Measurements from ENCODE around the gene KRTAP12-4.
"Not testable (repeated sequence)": the region's sequence is repeated elsewhere in the genome, so short reads cannot be mapped to it uniquely, and the experiment has no call there.

KRTAP12-4 gene

GRCh38 chr21:44677881-44678280 is 23.4 kb upstream of the KRTAP12-4 start:
- H3K4me3 ChIP-seq (replicated peaks; ENCODE audit: low read depth, low read length), result no peak overlapping the region
- TF ChIP-seq, protein P1, sequence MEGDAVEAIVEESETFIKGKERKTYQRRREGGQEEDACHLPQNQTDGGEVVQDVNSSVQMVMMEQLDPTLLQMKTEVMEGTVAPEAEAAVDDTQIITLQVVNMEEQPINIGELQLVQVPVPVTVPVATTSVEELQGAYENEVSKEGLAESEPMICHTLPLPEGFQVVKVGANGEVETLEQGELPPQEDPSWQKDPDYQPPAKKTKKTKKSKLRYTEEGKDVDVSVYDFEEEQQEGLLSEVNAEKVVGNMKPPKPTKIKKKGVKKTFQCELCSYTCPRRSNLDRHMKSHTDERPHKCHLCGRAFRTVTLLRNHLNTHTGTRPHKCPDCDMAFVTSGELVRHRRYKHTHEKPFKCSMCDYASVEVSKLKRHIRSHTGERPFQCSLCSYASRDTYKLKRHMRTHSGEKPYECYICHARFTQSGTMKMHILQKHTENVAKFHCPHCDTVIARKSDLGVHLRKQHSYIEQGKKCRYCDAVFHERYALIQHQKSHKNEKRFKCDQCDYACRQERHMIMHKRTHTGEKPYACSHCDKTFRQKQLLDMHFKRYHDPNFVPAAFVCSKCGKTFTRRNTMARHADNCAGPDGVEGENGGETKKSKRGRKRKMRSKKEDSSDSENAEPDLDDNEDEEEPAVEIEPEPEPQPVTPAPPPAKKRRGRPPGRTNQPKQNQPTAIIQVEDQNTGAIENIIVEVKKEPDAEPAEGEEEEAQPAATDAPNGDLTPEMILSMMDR (IDR thresholded peaks at IDR 0.05; ENCODE audit: low read depth, low read length, missing control alignments), result no peak
- DNase-seq (ENCODE audit: extremely low read depth, low read depth), result no peak

- TF ChIP-seq, protein P1 (IDR thresholded peaks at IDR 0.05; ENCODE audit: low read depth, low read length, missing control alignments), result no peak
- no peak overlapping the region for H3K4me3 ChIP-seq (replicated peaks; ENCODE audit: low read depth, low read length)
- no peak for DNase-seq (ENCODE audit: extremely low read depth, low read depth)
Measured at GRCh38 chr21:44671911-44672310, 17.5 kb upstream of the KRTAP12-4 start.

DNA sequence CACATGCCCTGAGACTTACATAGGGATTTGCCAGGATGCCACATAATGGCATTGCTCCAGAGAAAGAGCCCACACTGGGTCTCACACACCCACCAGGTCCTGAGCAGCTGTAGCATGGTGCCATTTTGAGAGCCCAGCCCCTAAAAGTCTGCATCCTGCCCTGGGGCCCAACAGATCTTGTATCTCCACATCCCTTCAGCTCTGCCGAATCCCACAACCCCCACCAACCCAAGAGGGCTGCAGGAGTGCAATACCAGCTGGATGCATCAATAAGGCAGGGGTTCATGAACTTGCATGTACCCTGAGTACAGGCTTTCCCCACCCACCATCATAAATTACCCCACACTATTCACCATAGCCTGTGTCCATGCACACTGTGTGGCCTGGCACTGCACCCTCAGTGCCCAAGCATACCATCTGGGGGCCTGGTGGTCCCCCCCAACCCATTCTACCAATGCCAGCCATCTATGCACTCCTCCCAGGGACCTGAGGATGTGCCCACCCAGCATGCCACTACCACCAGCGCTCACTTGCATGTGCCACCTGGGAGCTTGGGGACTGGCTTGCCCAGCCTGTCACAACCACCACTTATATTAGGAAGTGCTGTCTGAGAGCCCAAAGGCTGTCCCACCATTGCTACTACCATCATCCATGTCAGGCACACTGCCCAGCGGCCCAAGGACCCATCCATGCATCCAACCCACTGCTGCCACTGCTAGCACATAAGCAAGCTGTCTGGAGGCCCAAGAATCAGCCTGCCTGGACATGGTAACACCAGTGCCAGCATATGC is 16.4 kb upstream of the KRTAP12-4 start:
- no peak for DNase-seq (ENCODE audit: extremely low read depth, low read depth)
- H3K4me3 ChIP-seq (replicated peaks; ENCODE audit: low read depth, low read length), result no peak overlapping the region
- TF ChIP-seq, protein P1 (IDR thresholded peaks at IDR 0.05; ENCODE audit: low read depth, low read length, missing control alignments), result no peak

DNA sequence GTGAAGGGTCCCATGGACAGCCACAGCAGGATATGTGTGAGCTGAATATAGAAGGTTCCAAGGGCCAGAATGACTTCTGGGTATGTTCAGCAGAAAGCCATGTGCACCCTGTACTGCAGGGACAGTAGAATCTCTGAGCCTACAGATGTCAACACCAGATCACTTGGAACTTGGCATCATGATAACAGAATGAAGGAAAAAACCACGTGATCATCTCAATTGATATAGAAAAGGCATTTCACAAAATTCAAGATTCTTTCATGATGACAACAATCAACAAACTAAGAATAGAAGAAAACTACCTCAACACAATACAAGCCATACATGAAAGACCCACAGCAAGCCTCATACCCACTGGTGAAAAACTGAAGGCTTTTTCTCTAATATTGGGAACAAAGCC is 13.2 kb upstream of the KRTAP12-4 start:
- no peak for DNase-seq (ENCODE audit: extremely low read depth, low read depth)
- no peak overlapping the region for H3K4me3 ChIP-seq (replicated peaks; ENCODE audit: low read depth, low read length)
- TF ChIP-seq, protein P1 (IDR thresholded peaks at IDR 0.05; ENCODE audit: low read depth, low read length, missing control alignments), result no peak

GRCh38 chr21:44666401-44667320 is 12.2 kb upstream of the KRTAP12-4 start, which contains the start of gene KRTAP12-2:
Gene KRTAP12-2 (minus strand): TSS chr21:44666927. CDS start chr21:44666886, 41 bp downstream.
- H3K4me3 ChIP-seq (replicated peaks; ENCODE audit: low read depth, low read length), result no peak within 1 kb of the TSS
- DNase-seq (ENCODE audit: extremely low read depth, low read depth), result no peak
- TF ChIP-seq, protein P1 (IDR thresholded peaks at IDR 0.05; ENCODE audit: low read depth, low read length, missing control alignments), result no peak

DNA sequence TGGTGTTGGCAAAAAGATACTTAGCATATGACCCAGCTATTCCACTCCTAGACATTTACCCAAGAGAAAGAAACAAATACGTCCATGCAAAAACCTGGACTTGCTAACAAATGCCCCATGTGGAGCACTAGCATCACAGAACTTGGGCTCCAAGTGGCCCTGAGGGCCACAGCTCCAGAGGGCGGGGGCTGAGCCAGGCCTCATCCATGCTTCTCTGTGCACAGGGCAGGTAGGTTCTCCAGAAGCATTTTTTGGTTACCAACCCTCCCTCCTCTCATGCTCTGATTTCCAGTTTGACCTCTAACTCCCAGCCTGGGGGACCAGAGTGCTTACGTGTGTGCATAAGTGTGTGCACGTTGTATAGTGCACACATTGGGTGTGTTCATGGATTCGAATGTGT is 10.2 kb upstream of the KRTAP12-4 start:
- TF ChIP-seq, protein P1 (IDR thresholded peaks at IDR 0.05; ENCODE audit: low read depth, low read length, missing control alignments), result no peak
- H3K4me3 ChIP-seq (replicated peaks; ENCODE audit: low read depth, low read length), result no peak overlapping the region
- no peak for DNase-seq (ENCODE audit: extremely low read depth, low read depth)

GRCh38 chr21:44661567-44661966 is 7.1 kb upstream of the KRTAP12-4 start:
- not testable (repeated sequence) for H3K4me3 ChIP-seq (replicated peaks; ENCODE audit: low read depth, low read length); DNase-seq (ENCODE audit: extremely low read depth, low read depth)

All from HFF-Myc (cell line).